K562 (cell line): ENCODE data around the gene VCAN. TPM values are rescaled to one million over a fixed set of nuclear protein-coding genes. Genes with fewer than 3 reads are reported as not detected.

Experiments used
- AFF4 ChIP-seq: sonication (generic); formaldehyde crosslinking; IDR thresholded peaks from 2 replicates; pipeline ENCODE4 v1.8.0; 2023; ENCODE audit warnings: mild to moderate bottlenecking, missing genetic modification reagents
- CSDE1 ChIP-seq, 2 experiments: fragments of 450-650 bp; IDR thresholded peaks; 2 replicates each; pipeline ENCODE4 v1.6.1; 2016; ENCODE audit warnings: mild to moderate bottlenecking in 1 of 2
- FOXJ3 ChIP-seq: sonication (generic); formaldehyde crosslinking; IDR thresholded peaks from 2 replicates; pipeline ENCODE4 v1.4.0; 2020; ENCODE audit warnings: mild to moderate bottlenecking, missing genetic modification reagents
- GTF2F1 ChIP-seq: IDR thresholded peaks from 2 replicates; pipeline ENCODE4 v1.6.1; 2011; ENCODE audit warnings: low read depth, low read length, improper control_type of control experiment
- HMG20B ChIP-seq: fragments of 250-450 bp; sonication (Bioruptor Pico); IDR thresholded peaks from 2 replicates; pipeline ENCODE4 v1.5.0; 2021; ENCODE audit warnings: mild to moderate bottlenecking
- NEUROD1 ChIP-seq: fragments of 150-350 bp; IDR thresholded peaks from 2 replicates; pipeline ENCODE4 v1.6.1; 2014; ENCODE audit warnings: borderline replicate concordance, low read length, low read depth; ENCODE audit not compliant: partially characterized antibody
- NFXL1 ChIP-seq: fragments of 450-650 bp; formaldehyde crosslinking; IDR thresholded peaks from 2 replicates; pipeline ENCODE4 v1.4.0; 2021; ENCODE audit warnings: mild to moderate bottlenecking
- SMAD4 ChIP-seq: fragments of 250-450 bp; sonication (Bioruptor Pico); conservative IDR thresholded peaks from 2 replicates; pipeline ENCODE4 v1.8.0; 2021; ENCODE audit warnings: inconsistent platforms, mild to moderate bottlenecking, moderate library complexity
- TOE1 ChIP-seq, 2 experiments: fragments of 450-650 bp in 1 of 2; sonication (generic) in 1 of 2; formaldehyde crosslinking in 1 of 2; IDR thresholded peaks; 2 replicates each; pipeline versions ENCODE4 v1.7.1 to v1.8.0; 2016 to 2022; ENCODE audit warnings: borderline replicate concordance in 2 of 2, mild to moderate bottlenecking in 2 of 2, antibody characterized with exemption in 1 of 2, inconsistent platforms in 1 of 2, low read depth in 1 of 2, missing genetic modification reagents in 1 of 2, moderate library complexity in 1 of 2
- ZFP30 ChIP-seq: fragments of 250-450 bp; sonication (Bioruptor Pico); IDR thresholded peaks from 2 replicates; pipeline ENCODE4 v1.8.0; 2022; ENCODE audit warnings: moderate library complexity, mild to moderate bottlenecking, inconsistent platforms, borderline replicate concordance
- polyA plus RNA-seq, 8 experiments: library from polyadenylated mRNA; depleted of rRNA in 4 of 8; stranded (reverse) in 5 of 8; unstranded in 3 of 8; fragments of >200 nt; fragmentation: Nextera tagmentation in 2 of 8; fragmentation: Illumina TruSeq in 1 of 8; extraction: Ambion mirVana in 2 of 8; extraction: Trizol in 1 of 8; gene quantifications; 2 replicates each; pipeline versions ENCODE4 v1.2.1 to v1.2.3, GENCODE V29; 2011 to 2014; ENCODE audit warnings: inconsistent platforms in 1 of 8, missing spikeins in 1 of 8
- total RNA-seq, 7 experiments: library from RNA; depleted of rRNA in 6 of 7; stranded (reverse); fragments of >200 nt in 6 of 7; fragmentation: Illumina TruSeq in 2 of 7; extraction: Trizol in 2 of 7; gene quantifications; 2 replicates each; pipeline versions ENCODE4 v1.2.1 to v1.2.3, GENCODE V29; 2011 to 2021; ENCODE audit warnings: low replicate concordance in 1 of 7

Gene VCAN
- total and polyA plus RNA-seq, 9 of the 15 experiments (the other 6 are each of a cell fraction or from before 2014, with no cell fraction given), result 0.01 to 0.33 (median 0.05) TPM

- no peak for TF ChIP-seq AFF4 (CRISPR knock-in tag)
- no peak for TF ChIP-seq HMG20B (CRISPR knock-in tag)
- no peak for TF ChIP-seq CSDE1 (IDR thresholded peaks at IDR 0.05)
- no peak for TF ChIP-seq SMAD4 (CRISPR knock-in tag)
- no peak for TF ChIP-seq GTF2F1
- TF ChIP-seq FOXJ3 (CRISPR knock-in tag), result no peak
- TF ChIP-seq TOE1 (IDR thresholded peaks at IDR 0.05; ENCODE audit: borderline replicate concordance), result no peak
- TF ChIP-seq TOE1 (CRISPR knock-in tag; IDR thresholded peaks at IDR 0.05; ENCODE audit: borderline replicate concordance, low read depth), result no peak
- TF ChIP-seq NEUROD1, result no peak
- TF ChIP-seq NFXL1, result no peak
- TF ChIP-seq ZFP30 (CRISPR knock-in tag), result no peak
- TF ChIP-seq, all 486 proteins: peak for 0
Measured at GRCh38 chr5:83540105-83540504, 68.6 kb downstream of the VCAN start (continued).
